CD4-positive, alpha-beta T cell treated with Interleukin-6 at 100 ng/mL for 8 hours (primary cell): ENCODE data around the gene PCCA.
"Not testable (repeated sequence)": the region's sequence is repeated elsewhere in the genome, so short reads cannot be mapped to it uniquely, and the experiment has no call there.

ENCODE experiments used
- DNase-seq: peaks from one replicate; pipeline ENCODE4 v3.0.0-alpha.2; 2020; ENCODE audit warnings: mixed read lengths, low spot score

Gene PCCA

GRCh38 chr13:100544866-100545683, 456.2 kb downstream of the PCCA start:
- DNase-seq, result no peak

- DNase-seq, result no peak
These were observed 456.8 kb downstream of the PCCA start for GRCh38 chr13:100545684-100546061.

- DNase-seq, result no peak
These were observed 458.0 kb downstream of the PCCA start for GRCh38 chr13:100546713-100547405.

GRCh38 chr13:100547791-100548201, 458.9 kb downstream of the PCCA start:
- no peak for DNase-seq

- no peak for DNase-seq
These were observed 460.4 kb downstream of the PCCA start for GRCh38 chr13:100549316-100549715.

- DNase-seq, result no peak
These were observed 463.9 kb downstream of the PCCA start for GRCh38 chr13:100552755-100553154.

GRCh38 chr13:100559886-100560285, 471.0 kb downstream of the PCCA start:
- DNase-seq, result no peak

- DNase-seq, result no peak
These were observed 471.7 kb downstream of the PCCA start for GRCh38 chr13:100560498-100561157.

GRCh38 chr13:100561158-100561499, 472.2 kb downstream of the PCCA start:
- no peak for DNase-seq

GRCh38 chr13:100561599-100562204, 472.8 kb downstream of the PCCA start:
- DNase-seq, result no peak

- DNase-seq, result no peak
These were observed 474.9 kb downstream of the PCCA start for GRCh38 chr13:100563779-100564178.

GRCh38 chr13:100564444-100565223, 475.7 kb downstream of the PCCA start:
- no peak for DNase-seq

- DNase-seq, result no peak
These were observed 476.4 kb downstream of the PCCA start for GRCh38 chr13:100565286-100565685.

GRCh38 chr13:100566543-100566942, 477.6 kb downstream of the PCCA start:
- no peak for DNase-seq

GRCh38 chr13:100573121-100573520, 484.2 kb downstream of the PCCA start:
- peak; percentile 77 for DNase-seq

- not testable (repeated sequence) for DNase-seq
These were observed 488.3 kb downstream of the PCCA start for GRCh38 chr13:100577239-100577638.
